Measurements from ENCODE around the gene SF3B6.

SF3B6 gene

DNA sequence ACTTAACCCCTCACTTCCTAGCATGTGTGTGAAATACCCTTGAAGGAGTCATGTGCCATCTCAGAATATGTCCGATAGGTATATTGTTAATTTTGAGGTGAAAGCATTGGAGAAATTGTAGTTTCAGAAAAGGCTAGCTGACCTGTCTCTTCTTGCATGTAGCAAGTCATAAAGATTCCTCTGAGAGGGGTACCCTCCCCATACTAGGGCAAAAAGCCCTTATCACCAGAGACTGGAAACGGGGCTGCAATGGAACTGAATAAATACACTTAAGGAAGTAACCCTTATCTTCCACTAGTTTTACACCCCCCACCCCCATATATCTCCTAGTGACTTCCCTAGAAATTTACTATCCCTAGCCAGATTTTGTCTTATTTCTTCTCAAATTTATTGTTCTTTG, 1.8 kb upstream of the SF3B6 start:
- H3K36me3 Mint-ChIP-seq (ENCODE audit: low read depth) = peaks cover 41% of the 10 kb centered on the region
- no peaks in the 10 kb centered on the region for H3K9me3 Mint-ChIP-seq
- H3K27me3 Mint-ChIP-seq (ENCODE audit: low read depth) = peaks cover 4% of the 10 kb centered on the region
- peak overlapping the region; percentile 97 to 98 (median 97) for H3K4me3 Mint-ChIP-seq
- peak overlapping the region; percentile 93 to 98 (median 96) for H3K27ac Mint-ChIP-seq
- TF ChIP-seq, protein P1, sequence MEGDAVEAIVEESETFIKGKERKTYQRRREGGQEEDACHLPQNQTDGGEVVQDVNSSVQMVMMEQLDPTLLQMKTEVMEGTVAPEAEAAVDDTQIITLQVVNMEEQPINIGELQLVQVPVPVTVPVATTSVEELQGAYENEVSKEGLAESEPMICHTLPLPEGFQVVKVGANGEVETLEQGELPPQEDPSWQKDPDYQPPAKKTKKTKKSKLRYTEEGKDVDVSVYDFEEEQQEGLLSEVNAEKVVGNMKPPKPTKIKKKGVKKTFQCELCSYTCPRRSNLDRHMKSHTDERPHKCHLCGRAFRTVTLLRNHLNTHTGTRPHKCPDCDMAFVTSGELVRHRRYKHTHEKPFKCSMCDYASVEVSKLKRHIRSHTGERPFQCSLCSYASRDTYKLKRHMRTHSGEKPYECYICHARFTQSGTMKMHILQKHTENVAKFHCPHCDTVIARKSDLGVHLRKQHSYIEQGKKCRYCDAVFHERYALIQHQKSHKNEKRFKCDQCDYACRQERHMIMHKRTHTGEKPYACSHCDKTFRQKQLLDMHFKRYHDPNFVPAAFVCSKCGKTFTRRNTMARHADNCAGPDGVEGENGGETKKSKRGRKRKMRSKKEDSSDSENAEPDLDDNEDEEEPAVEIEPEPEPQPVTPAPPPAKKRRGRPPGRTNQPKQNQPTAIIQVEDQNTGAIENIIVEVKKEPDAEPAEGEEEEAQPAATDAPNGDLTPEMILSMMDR (IDR thresholded peaks at IDR 0.05; ENCODE audit: unreplicated experiment in 3 of 3) = no peak
- peaks cover 50% of the 10 kb centered on the region for H3K4me1 Mint-ChIP-seq

DNA sequence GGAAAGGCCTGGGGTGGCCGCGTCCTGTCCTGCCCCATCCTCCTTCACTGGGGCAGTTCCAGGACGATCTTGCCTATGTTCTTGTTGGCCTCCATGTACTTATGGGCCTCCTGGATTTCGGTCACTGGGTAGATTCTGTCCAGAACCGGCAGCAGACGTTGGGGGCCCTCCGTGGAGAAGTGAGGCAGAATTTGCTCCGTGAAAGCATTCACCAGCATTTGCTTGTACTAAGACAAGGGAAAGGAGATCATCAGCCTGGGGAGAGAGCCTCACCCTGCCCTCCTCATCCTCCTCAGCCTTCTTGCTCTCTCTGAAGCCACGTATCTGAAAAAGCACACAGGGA, 1.4 kb upstream of the SF3B6 start:
- Mint-ChIP-seq H3K9me3 (no peaks in the 10 kb centered on the region), H3K27me3 (ENCODE audit: low read depth) (peaks cover 4% of the 10 kb centered on the region), H3K36me3 (ENCODE audit: low read depth) (peaks cover 41% of the 10 kb centered on the region), H3K4me3 (peak overlapping the region; percentile 97 to 98 (median 97)), H3K27ac (peak overlapping the region; percentile 93 to 98 (median 96)), H3K4me1 (peaks cover 48% of the 10 kb centered on the region)
- TF ChIP-seq, protein P1 (IDR thresholded peaks at IDR 0.05; ENCODE audit: unreplicated experiment in 3 of 3) = no peak

DNA sequence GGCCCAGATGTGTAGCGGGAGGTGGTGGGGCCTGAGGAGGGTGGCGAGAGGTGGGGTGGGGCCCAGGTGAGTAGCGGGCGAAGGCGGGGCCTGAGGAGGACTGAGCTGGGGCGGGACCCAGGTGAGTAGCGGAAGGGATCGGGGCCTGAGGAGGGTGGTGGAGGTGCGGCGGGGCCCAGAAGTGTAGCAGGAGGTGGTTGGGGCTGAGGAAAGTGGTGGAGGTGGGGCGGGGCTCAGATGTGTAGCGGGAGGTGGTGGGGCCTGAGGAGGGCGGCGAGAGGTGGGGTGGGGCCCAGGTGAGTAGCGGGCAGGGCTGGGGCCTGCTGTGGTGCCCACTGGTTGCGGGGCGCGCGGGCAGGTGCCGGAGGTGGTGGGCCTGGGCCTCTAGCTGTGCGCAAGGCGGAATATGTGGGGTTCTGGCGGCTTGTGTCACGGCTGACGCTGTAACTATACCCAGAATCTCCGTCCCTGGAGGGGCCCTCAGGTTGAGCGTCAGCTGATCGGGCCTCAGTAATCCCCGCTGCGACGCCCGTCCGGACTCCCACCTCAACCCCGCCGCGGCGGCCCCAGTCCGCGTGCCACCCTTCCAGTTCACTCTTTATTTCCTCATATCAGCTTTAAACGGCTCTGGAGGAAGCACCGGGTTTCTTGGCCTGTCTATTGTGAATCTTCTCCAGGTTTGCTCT, 866 bp upstream of the SF3B6 start:
- H3K27ac Mint-ChIP-seq = peak overlapping the region; percentile 93 to 98 (median 98)
- TF ChIP-seq, protein P1 (IDR thresholded peaks at IDR 0.05; ENCODE audit: unreplicated experiment in 3 of 3) = no peak

DNA sequence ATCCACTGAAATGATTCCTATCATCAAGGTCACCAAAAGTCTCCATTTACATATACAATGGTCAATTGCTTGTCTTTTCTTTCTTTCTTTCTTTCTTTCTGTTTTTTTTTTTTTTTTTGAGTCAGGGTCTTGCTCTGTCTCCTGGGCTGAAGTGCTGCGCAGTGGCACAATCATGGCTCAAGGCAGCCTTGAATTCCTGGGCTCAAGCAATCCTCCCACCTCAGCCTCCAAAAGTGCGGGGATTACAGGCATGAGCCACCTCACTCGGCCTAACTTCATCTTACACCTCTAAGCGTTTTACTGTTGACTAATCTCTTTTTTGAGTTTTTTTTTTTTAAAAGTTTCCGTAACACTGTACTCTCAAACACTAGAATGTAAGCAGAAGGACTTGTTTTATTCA, 867 bp downstream of the SF3B6 start:
- peaks cover 25% of the 10 kb centered on the region for H3K36me3 Mint-ChIP-seq (ENCODE audit: low read depth)
- H3K27me3 Mint-ChIP-seq (ENCODE audit: low read depth) = peaks cover 4% of the 10 kb centered on the region
- peak overlapping the region; percentile 86 to 98 (median 98) for H3K27ac Mint-ChIP-seq
- TF ChIP-seq, protein P1 (IDR thresholded peaks at IDR 0.05; ENCODE audit: unreplicated experiment in 3 of 3) = no peak
- no peaks in the 10 kb centered on the region for H3K9me3 Mint-ChIP-seq
- H3K4me3 Mint-ChIP-seq = peak overlapping the region; percentile 97 to 98 (median 97)
- H3K4me1 Mint-ChIP-seq = peaks cover 30% of the 10 kb centered on the region

More for the DNA sequence above, 866 bp upstream of the SF3B6 start:
- Mint-ChIP-seq H3K4me1 (peaks cover 43% of the 10 kb centered on the region), H3K4me3 (peak overlapping the region; percentile 97 to 98 (median 97)), H3K9me3 (no peaks in the 10 kb centered on the region), H3K27me3 (ENCODE audit: low read depth) (peaks cover 4% of the 10 kb centered on the region), H3K36me3 (ENCODE audit: low read depth) (peaks cover 40% of the 10 kb centered on the region)

DNA sequence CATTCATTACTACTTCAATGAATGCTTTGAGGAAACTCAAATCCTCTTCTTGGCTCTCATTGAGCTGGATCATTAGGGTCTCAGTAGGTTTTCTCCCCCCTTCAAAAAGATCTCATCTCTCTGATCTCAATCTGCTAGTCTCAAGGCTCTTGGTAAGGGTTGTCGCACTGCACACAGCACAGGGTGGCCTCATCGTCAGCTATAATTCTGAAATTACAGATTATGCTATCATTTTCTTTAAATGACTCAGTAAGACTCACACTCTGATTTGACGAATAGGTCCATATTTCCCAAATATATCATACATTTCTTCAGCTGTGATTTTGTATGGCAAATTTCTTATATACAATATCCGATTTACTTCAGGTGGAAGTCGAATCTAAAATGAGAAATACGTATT, 2.3 kb downstream of the SF3B6 start:
- Mint-ChIP-seq H3K27me3 (ENCODE audit: low read depth) (peaks cover 4% of the 10 kb centered on the region), H3K4me3 (peak overlapping the region; percentile 61 to 77 (median 68)), H3K4me1 (peaks cover 30% of the 10 kb centered on the region), H3K27ac (no peak overlapping the region), H3K9me3 (no peaks in the 10 kb centered on the region), H3K36me3 (ENCODE audit: low read depth) (peaks cover 28% of the 10 kb centered on the region)
- TF ChIP-seq, protein P1 (IDR thresholded peaks at IDR 0.05; ENCODE audit: unreplicated experiment in 3 of 3) = no peak

DNA sequence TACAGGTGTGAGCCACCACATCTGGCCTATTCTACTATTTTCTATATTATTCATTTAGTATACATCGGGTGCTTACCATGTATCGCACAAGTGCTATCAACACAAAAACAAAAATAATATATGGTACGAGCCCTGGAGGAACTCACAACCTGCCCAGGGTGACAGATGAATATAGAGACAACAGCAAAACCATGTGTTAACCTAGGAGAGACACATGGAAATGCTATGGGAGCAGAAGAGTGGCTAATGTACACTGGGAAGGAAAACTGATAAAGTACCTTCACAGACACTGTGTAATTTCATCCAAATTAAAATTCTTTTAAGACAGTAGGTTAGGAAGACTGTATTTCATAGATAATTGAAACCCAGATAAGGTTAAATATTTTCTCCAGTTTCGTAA, 3.9 kb downstream of the SF3B6 start:
- TF ChIP-seq, protein P1 (IDR thresholded peaks at IDR 0.05; ENCODE audit: unreplicated experiment in 3 of 3) = no peak
- Mint-ChIP-seq H3K36me3 (ENCODE audit: low read depth) (peaks cover 42% of the 10 kb centered on the region), H3K9me3 (no peaks in the 10 kb centered on the region), H3K27ac (no peak overlapping the region), H3K4me3 (peak overlapping the region; percentile 14 to 54 (median 45)), H3K27me3 (ENCODE audit: low read depth) (no peaks in the 10 kb centered on the region), H3K4me1 (peaks cover 21% of the 10 kb centered on the region)

Data from nephron (organoid).